ACHN (cell line): ENCODE data around the gene SFT2D1.
A peak's percentile ranks its signal among the peaks of the same experiment; 100 is the strongest.

ENCODE experiments used
- DNase-seq: peaks from one replicate; pipeline ENCODE4 v3.0.0-alpha.2; 2015
- in situ Hi-C: cut with HindIII; loops from 2 replicates; pipeline ENCODE4 v1.10.0; 2017; ENCODE audit warnings: low sequenced_read_pairs, low pct_ligation_motif_present, low pct_unique_long_range_greater_than_20kb

SFT2D1 gene

DNA sequence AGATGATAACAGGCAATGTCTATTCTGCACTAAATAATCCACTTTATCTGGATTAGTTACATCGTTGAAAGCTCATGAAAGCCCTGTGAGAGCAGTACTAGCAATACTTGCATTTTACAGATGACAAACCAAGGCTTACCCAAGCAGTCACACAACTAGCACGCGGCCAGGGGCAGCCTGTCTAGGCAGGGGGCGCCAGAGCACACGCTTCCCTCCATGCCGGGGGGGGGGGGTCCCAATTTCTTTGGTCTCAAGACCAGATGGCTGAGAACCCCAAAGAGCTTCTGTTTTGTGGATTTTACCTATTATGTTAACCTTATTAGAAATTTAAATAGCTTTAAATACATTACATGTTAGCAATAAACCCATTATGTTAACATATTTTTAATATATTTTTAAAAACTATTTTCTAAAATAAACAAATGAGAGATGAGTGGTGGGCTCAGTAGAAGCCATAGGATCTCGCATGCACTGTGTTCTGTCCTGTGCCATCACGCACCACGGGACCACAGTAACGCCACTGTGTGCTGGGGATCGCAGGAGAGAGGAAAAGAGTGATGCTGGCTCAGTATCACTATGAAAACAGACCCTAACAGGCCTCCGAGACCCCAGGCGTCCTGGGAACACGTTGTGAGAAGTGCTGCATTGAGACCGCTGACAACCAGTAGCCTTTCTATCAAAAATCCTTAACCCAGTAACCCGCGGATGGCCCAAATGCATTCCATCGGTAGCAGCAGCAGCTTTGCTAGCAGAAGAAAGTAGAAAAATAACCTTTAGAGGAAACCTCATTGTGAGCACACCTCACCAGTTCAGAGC lies 28.9 kb downstream of the SFT2D1 start:
- peak; percentile 63 for DNase-seq
- in situ Hi-C loops: no loop called here

DNA sequence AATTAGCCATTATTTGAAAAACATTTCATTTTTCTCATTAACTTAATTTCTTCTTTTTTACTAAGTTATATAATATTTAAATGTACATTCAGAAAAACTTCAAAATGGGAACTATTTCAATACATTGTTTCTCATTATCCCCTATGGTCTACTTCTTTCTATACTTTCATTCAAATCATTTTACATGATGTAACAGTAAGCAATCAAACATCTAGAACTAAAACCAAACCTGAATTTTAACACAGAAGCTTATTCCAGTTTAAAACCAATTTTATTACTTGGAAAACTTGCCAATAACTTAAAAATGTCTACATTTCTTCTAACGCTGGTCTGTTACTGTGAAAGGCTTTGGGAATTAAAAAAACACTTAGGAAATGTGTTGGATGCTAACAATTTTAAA lies 29.5 kb downstream of the SFT2D1 start:
- in situ Hi-C loops: no loop called here

GRCh38 chr6:166310634-166311033 lies 31.7 kb downstream of the SFT2D1 start:
- no peak for DNase-seq
- in situ Hi-C loops: no loop called here

More for the DNA sequence above, 29.5 kb downstream of the SFT2D1 start:
- DNase-seq: no peak

- no peak for DNase-seq
- in situ Hi-C loops: no loop called here
These were observed 32.4 kb downstream of the SFT2D1 start for GRCh38 chr6:166309977-166310376.

- in situ Hi-C loops: no loop called here
- DNase-seq: no peak
These were observed 33.4 kb downstream of the SFT2D1 start for GRCh38 chr6:166308769-166309589.

DNA sequence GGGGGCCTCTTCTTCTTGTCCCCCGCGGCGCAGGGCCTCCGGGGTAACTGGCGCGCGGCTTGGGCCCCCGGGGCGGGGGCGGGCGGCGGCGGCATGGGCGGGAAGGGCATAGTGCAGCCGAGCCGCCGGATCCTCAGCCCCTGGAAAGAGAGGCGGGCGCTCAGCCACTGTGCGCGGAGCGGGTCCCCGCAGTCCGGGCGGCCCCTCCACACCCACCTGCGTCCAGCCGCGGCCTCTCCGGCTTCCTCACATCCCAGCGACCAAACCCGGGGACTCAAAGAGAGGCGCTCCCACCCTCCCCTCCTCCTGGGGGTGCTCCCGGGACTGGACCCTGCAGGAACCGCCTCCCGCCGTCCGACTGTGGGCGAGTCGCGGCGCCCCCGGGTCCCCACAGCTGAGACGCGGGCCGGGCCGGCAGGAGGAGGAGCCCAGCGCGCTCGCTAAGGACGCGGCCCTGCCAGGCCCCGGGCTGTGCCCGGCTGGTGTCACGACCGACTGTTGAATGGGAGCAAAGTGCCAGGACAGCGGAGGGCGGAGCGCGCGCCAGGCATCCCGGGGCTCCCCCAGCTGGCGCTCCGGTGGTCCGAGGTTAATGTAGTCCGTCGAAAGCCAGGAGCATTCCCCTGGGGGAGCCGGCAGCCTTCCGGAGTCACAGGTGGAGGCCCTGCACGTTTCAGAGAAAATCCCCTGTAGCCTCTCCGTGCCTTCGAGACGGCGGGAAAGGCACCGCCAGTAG lies 34.1 kb downstream of the SFT2D1 start, which contains the start of gene PRR18:
Gene PRR18, minus strand, starts transcription at position 360 of the 736 bp plus-strand sequence. Its CDS starts 250 bp downstream, at position 110.
- in situ Hi-C loops: no loop called here
- DNase-seq: no peak

DNA sequence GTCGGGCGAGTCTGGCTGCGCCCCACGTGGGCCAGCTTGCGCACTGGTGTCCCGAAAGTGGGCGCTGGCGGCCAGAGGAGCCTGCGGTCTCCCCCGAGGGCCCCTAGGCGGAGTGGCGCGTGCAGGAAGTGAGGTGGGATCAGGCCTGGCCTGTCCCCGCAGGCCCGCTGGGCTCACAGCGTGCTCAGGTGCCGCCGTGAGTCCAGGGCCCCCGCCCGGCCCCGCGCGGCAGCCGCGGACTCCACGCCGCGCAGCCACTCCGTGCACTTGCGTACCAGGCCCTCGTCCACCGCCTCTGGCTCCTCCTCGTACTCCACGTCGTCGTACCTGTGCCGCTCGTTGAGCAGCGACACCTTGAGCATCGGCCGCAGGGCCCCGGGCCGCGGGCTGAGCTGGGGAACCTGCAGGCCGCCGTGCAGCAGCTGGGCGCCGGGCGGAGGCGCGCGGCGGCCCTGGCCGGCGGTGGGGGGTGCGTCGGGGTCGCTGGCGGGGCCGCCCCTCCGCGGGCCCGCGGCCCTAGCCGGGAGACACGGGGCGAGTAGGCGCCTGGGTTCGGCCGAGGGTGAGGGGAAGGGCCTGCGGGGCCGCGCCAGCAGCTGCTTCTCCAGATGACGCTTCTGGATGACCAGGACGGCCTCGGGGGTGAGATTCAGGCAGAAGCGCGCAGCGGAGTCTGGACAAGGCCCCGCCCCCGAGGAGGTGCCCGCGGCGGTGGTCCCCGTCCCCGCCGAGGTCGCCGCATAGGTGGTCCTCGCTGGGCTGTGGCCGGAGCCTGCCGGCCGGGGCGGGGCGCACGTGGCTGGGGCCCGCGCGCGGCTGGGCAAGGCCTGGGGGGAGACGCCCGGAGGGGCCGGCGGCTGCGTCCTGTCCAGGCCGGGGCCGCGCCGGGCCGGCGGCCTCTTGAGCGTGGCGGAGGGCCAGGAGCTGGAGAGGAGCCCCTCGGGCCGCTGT lies 35.0 kb downstream of the SFT2D1 start:
- in situ Hi-C loops: no loop called here
- no peak for DNase-seq

- in situ Hi-C loops: no loop called here
- DNase-seq: no peak
These were observed 35.8 kb downstream of the SFT2D1 start for GRCh38 chr6:166306378-166307081.

DNA sequence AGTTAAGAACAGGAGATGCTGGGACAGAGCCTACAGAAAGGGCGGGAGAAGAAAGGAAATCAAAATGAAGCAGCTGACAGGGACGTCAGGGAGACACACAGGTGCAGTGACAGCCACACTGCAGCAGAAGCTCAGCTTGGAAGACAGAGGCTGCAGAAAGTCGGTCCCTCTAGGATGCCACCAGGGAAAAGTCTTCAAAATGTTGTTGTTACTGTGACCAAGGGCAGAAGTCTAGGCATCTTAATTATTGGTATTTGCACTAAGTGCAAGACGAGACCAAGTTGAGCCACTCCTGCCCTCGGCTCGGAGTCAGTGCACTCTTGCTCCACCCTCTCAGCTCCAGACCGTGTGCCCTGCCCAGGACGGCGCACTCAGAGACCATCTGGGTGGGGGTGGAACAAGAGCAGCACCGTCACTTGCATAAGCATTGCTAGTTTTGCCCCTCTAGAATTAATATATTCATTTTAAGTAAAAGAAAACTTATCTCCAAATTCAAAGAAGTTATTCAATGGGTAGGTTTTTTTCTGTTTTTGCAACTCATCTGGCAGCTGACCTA lies 36.7 kb downstream of the SFT2D1 start:
- in situ Hi-C loops: no loop called here
- no peak for DNase-seq

- in situ Hi-C loops: no loop called here
- no peak for DNase-seq
These were observed 38.2 kb downstream of the SFT2D1 start for GRCh38 chr6:166304106-166304505.

DNA sequence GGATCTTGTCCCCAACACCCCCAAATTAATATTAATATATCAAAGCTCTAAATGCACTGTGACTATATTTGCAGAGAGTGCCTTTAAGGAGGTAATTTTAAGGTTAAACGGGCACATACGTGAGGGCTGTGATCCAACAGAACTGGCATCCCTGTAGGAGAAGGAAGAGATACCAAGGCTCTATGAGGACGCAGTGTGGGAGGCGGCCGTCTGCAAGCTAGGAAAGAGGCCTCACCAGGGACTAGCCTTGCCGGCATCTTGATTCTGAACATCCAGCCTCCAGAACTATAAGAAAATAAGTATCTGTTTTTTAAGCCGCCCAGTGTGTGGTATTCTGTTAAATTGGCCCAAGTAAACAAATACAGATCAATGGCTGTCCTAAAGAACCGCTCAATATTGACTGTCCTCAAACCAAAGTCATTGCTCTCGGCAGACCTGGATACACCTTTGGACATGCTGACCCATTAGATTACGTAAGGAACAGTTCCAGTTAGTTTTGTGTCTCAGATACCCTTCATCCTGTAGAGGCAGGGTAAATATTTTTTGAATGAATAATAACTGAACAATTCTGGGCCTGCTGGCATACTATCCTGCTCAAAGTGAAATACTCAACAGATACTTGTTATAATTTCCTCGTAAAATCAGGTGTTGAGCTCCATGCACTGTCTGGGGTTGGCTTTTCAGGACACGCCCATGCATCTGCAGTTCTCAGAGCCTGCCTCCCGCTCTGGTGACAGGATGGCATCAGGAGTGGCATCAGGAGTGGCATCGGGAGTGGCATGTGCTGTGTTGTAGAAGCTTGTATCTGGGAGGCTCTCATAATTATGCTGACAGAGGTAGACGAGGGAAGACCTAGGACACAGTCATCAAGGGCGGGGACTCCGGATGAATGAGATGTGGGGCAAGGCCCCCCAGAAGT lies 40.5 kb downstream of the SFT2D1 start:
- in situ Hi-C loops: no loop called here
- DNase-seq: no peak

GRCh38 chr6:166300357-166300987 lies 41.9 kb downstream of the SFT2D1 start:
- no peak for DNase-seq
- in situ Hi-C loops: no loop called here

- in situ Hi-C loops: no loop called here
- no peak for DNase-seq
These were observed 44.7 kb downstream of the SFT2D1 start for GRCh38 chr6:166297606-166298005.

GRCh38 chr6:166296035-166296883 lies 46.1 kb downstream of the SFT2D1 start:
- in situ Hi-C loops: no loop called here
- DNase-seq: no peak
